ENCODE results near the gene TRIM56.
A peak's percentile ranks its signal among the peaks of the same experiment; 100 is the strongest.
"Not testable (repeated sequence)": the region's sequence is repeated elsewhere in the genome, so short reads cannot be mapped to it uniquely, and the experiment has no call there.

Gene TRIM56

GRCh38 chr7:101089876-101090275 is 4.6 kb downstream of the TRIM56 start:
- no peak for DNase-seq (ENCODE audit: low spot score)

GRCh38 chr7:101092266-101092905 is 7.1 kb downstream of the TRIM56 start:
- DNase-seq (ENCODE audit: low spot score): not testable (repeated sequence)

- peak; percentile 78 for DNase-seq (ENCODE audit: low spot score)
Measured at GRCh38 chr7:101093906-101094305, 8.6 kb downstream of the TRIM56 start.

GRCh38 chr7:101094376-101094775 is 9.1 kb downstream of the TRIM56 start:
- no peak for DNase-seq (ENCODE audit: low spot score)

- no peak for DNase-seq (ENCODE audit: low spot score)
Measured at GRCh38 chr7:101094791-101095375, 9.6 kb downstream of the TRIM56 start.

GRCh38 chr7:101096331-101096956 is 11.2 kb downstream of the TRIM56 start:
- no peak for DNase-seq (ENCODE audit: low spot score)

- DNase-seq (ENCODE audit: low spot score): no peak
Measured at GRCh38 chr7:101096957-101097347, 11.7 kb downstream of the TRIM56 start.

- DNase-seq (ENCODE audit: low spot score): no peak
Measured at GRCh38 chr7:101097561-101097960, 12.3 kb downstream of the TRIM56 start.

- peak; percentile 100 for DNase-seq (ENCODE audit: low spot score)
Measured at GRCh38 chr7:101099969-101100781, 14.9 kb downstream of the TRIM56 start.

GRCh38 chr7:101100858-101101847 is 15.9 kb downstream of the TRIM56 start:
- DNase-seq (ENCODE audit: low spot score): peak; percentile 68

GRCh38 chr7:101102026-101102425 is 16.7 kb downstream of the TRIM56 start:
- DNase-seq (ENCODE audit: low spot score): no peak

GRCh38 chr7:101103701-101104100 is 18.4 kb downstream of the TRIM56 start:
- DNase-seq (ENCODE audit: low spot score): not testable (repeated sequence)

- no peak for DNase-seq (ENCODE audit: low spot score)
Measured at GRCh38 chr7:101104193-101104713, 19.0 kb downstream of the TRIM56 start.

GRCh38 chr7:101104799-101105198 is 19.5 kb downstream of the TRIM56 start:
- no peak for DNase-seq (ENCODE audit: low spot score)

GRCh38 chr7:101105248-101105647 is 20.0 kb downstream of the TRIM56 start:
- not testable (repeated sequence) for DNase-seq (ENCODE audit: low spot score)

GRCh38 chr7:101106386-101106785 is 21.1 kb downstream of the TRIM56 start:
- DNase-seq (ENCODE audit: low spot score): no peak

- no peak for DNase-seq (ENCODE audit: low spot score)
Measured at GRCh38 chr7:101108330-101108857, 23.1 kb downstream of the TRIM56 start.

- DNase-seq (ENCODE audit: low spot score): no peak
Measured at GRCh38 chr7:101108961-101109360, 23.7 kb downstream of the TRIM56 start.

GRCh38 chr7:101109368-101109767 is 24.1 kb downstream of the TRIM56 start:
- DNase-seq (ENCODE audit: low spot score): no peak

GRCh38 chr7:101111261-101111660 is 26.0 kb downstream of the TRIM56 start:
- no peak for DNase-seq (ENCODE audit: low spot score)

GRCh38 chr7:101112233-101112632 is 27.0 kb downstream of the TRIM56 start:
- DNase-seq (ENCODE audit: low spot score): no peak

Measured in RKO (cell line).